OCI-LY1 (cell line): ENCODE results near the gene CCDC32.

ENCODE experiments used
- H2AFZ ChIP-seq: fragments of 200-600 bp; sonication (generic), shearing (Covaris generic); 2 replicates; pipeline ENCODE4 v1.6.0; 2014; ENCODE audit warnings: antibody characterized with exemption, mild to moderate bottlenecking, low read length
- H3F3A ChIP-seq: fragments of 200-600 bp; sonication (generic), shearing (Covaris generic); 2 replicates; pipeline ENCODE4 v1.6.0; 2014; ENCODE audit warnings: mild to moderate bottlenecking, antibody characterized with exemption, low read length, moderate library complexity; ENCODE audit not compliant: insufficient read depth
- H3K27ac ChIP-seq: fragments of 200-600 bp; sonication (generic); 2 replicates; pipeline ENCODE4 v1.5.1; 2014; ENCODE audit warnings: low read length, mixed run types, mild to moderate bottlenecking, low read depth; ENCODE audit not compliant: poor library complexity, severe bottlenecking
- H3K27me3 ChIP-seq: fragments of 200-600 bp; sonication (generic); 2 replicates; pipeline ENCODE4 v1.6.0; 2014; ENCODE audit warnings: antibody characterized with exemption, mild to moderate bottlenecking, low read length, moderate library complexity; ENCODE audit not compliant: insufficient read depth
- H3K36me3 ChIP-seq: fragments of 200-600 bp; sonication (generic); 2 replicates; pipeline ENCODE4 v1.6.1; 2014; ENCODE audit warnings: mild to moderate bottlenecking, antibody characterized with exemption, low read length, moderate library complexity, mixed read lengths; ENCODE audit not compliant: insufficient read depth
- H3K4me1 ChIP-seq: fragments of 200-600 bp; sonication (generic); 2 replicates; pipeline ENCODE4 v1.5.1; 2014; ENCODE audit warnings: mild to moderate bottlenecking, low read length, moderate library complexity; ENCODE audit not compliant: insufficient read depth, severe bottlenecking
- H3K4me2 ChIP-seq: fragments of 200-600 bp; sonication (generic), shearing (Covaris generic); 2 replicates; pipeline ENCODE4 v1.6.1; 2014; ENCODE audit warnings: low read length
- H3K4me3 ChIP-seq: fragments of 200-600 bp; sonication (generic); 2 replicates; pipeline ENCODE4 v1.5.1; 2014; ENCODE audit warnings: low read length, low read depth, mild to moderate bottlenecking, mixed read lengths; ENCODE audit not compliant: poor library complexity, severe bottlenecking
- H3K79me2 ChIP-seq: fragments of 200-600 bp; shearing (Covaris generic); 2 replicates; pipeline ENCODE4 v1.6.1; 2016; ENCODE audit warnings: mixed run types, low read length, mixed read lengths; ENCODE audit not compliant: insufficient read depth
- H3K9ac ChIP-seq: fragments of 200-600 bp; sonication (generic), shearing (Covaris generic); 2 replicates; pipeline ENCODE4 v1.6.1; 2014; ENCODE audit warnings: mild to moderate bottlenecking, low read length, mixed read lengths
- H3K9me2 ChIP-seq: fragments of 200-600 bp; sonication (generic), shearing (Covaris generic); 2 replicates; pipeline ENCODE4 v1.6.1; 2014; ENCODE audit warnings: low read depth, mild to moderate bottlenecking, low read length, mixed read lengths
- H3K9me3 ChIP-seq: fragments of 200-600 bp; shearing (Covaris generic); 2 replicates; pipeline ENCODE4 v1.6.1; 2014; ENCODE audit warnings: low read length, mixed read lengths
- H4K20me1 ChIP-seq: fragments of 200-600 bp; sonication (generic), shearing (Covaris generic); 2 replicates; pipeline ENCODE4 v1.6.0; 2016; ENCODE audit warnings: mild to moderate bottlenecking, low read length; ENCODE audit not compliant: insufficient read depth
- EZH2 ChIP-seq: fragments of 200-600 bp; sonication (generic), shearing (Covaris generic); IDR thresholded peaks from 2 replicates; pipeline ENCODE4 v1.8.0; 2017; ENCODE audit warnings: borderline replicate concordance, mixed run types, mild to moderate bottlenecking, antibody characterized with exemption, low read length, moderate library complexity, mixed read lengths
- TF ChIP-seq, protein P1 (sequence below): fragments of 200-600 bp; sonication (generic), shearing (Covaris generic); IDR thresholded peaks from 2 replicates; pipeline ENCODE4 v1.5.1; 2017; ENCODE audit warnings: mild to moderate bottlenecking, antibody characterized with exemption, low read length, moderate library complexity, mixed read lengths

CCDC32 gene

DNA sequence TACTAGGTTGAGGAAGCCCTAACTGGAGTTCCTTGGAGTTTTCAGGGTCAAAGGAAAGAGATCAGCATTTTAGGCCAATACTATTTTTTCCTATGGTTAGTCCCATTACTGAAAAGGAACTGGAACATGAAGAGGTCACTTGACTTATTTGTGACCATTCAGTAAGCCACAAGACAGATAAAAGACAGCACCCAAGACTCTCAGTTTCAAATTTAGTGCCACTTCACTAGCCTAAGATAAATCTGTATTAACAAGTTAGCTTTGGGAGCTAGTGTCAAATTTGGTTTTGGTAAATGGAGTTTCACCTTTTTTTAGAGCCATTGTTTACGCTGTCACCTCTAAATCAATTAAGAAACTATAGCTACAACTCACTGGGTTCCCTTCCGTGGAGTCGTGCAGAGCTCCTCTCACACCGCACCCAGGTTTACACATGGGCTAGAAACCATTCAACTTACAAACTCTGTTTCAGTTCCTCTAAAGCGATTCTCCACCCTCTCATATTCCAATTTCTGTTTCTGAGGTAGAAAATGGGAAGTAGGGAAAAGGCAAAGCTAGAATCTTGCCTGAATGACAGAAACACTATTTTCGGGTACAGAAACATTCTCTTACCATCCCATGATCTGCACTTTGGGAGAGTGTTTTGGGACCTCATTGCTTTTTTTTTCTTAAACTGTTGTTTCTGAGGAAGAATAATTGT, 14.4 kb downstream of the CCDC32 start:
- no peak for TF ChIP-seq EZH2
- TF ChIP-seq, protein P1, sequence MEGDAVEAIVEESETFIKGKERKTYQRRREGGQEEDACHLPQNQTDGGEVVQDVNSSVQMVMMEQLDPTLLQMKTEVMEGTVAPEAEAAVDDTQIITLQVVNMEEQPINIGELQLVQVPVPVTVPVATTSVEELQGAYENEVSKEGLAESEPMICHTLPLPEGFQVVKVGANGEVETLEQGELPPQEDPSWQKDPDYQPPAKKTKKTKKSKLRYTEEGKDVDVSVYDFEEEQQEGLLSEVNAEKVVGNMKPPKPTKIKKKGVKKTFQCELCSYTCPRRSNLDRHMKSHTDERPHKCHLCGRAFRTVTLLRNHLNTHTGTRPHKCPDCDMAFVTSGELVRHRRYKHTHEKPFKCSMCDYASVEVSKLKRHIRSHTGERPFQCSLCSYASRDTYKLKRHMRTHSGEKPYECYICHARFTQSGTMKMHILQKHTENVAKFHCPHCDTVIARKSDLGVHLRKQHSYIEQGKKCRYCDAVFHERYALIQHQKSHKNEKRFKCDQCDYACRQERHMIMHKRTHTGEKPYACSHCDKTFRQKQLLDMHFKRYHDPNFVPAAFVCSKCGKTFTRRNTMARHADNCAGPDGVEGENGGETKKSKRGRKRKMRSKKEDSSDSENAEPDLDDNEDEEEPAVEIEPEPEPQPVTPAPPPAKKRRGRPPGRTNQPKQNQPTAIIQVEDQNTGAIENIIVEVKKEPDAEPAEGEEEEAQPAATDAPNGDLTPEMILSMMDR, result no peak
- no peaks in the 10 kb centered on the region for H3K9me3 ChIP-seq
- H3K4me2 ChIP-seq, result no peak overlapping the region; the same call in 1 of the 2 replicates
- no peak overlapping the region for H3K27ac ChIP-seq
- no peak overlapping the region for H3K9ac ChIP-seq
- H3F3A ChIP-seq, result no peaks in the 10 kb centered on the region
- H3K9me2 ChIP-seq, result no peaks in the 10 kb centered on the region
- H3K79me2 ChIP-seq, result no peaks in the 10 kb centered on the region
- H4K20me1 ChIP-seq, result no peaks in the 10 kb centered on the region
- peaks cover 31% of the 10 kb centered on the region for H3K4me1 ChIP-seq
- H3K36me3 ChIP-seq, result peaks cover 12% of the 10 kb centered on the region
- H3K4me3 ChIP-seq, result no peak overlapping the region
- H3K27me3 ChIP-seq, result no peaks in the 10 kb centered on the region
- H2AFZ ChIP-seq, result no peak overlapping the region

DNA sequence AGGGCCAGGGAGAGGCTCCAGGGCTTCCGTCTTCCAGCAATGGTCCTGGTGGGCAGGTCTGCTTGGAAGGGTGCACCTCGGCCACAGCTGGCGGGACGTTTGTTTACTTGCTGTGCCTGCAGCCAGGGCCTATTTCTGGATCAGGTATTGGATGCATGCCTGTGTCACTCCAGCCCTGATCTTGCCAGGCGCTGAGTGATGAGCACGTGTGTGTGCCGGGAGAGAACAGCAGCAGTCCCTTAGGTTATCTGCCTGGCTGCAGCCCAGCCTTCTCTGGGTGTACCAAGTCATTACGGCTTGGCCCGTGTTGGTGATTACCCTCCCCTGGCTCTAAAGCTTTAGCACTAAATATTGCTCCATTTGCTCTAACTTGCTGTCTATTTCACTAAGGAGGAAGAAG, 14.9 kb downstream of the CCDC32 start:
- no peak overlapping the region for H3K27ac ChIP-seq
- H3K4me3 ChIP-seq, result no peak overlapping the region
- no peaks in the 10 kb centered on the region for H3K79me2 ChIP-seq
- TF ChIP-seq, protein P1, result no peak
- TF ChIP-seq EZH2, result no peak
- no peak overlapping the region for H3K9ac ChIP-seq
- no peak overlapping the region for H2AFZ ChIP-seq
- H3K36me3 ChIP-seq, result peaks cover 6% of the 10 kb centered on the region; the same call in 1 of the 2 replicates
- H4K20me1 ChIP-seq, result no peaks in the 10 kb centered on the region
- H3K27me3 ChIP-seq, result no peaks in the 10 kb centered on the region
- H3K9me2 ChIP-seq, result no peaks in the 10 kb centered on the region
- H3K9me3 ChIP-seq, result no peaks in the 10 kb centered on the region
- H3F3A ChIP-seq, result no peaks in the 10 kb centered on the region
- peaks cover 31% of the 10 kb centered on the region for H3K4me1 ChIP-seq
- H3K4me2 ChIP-seq, result no peak overlapping the region

DNA sequence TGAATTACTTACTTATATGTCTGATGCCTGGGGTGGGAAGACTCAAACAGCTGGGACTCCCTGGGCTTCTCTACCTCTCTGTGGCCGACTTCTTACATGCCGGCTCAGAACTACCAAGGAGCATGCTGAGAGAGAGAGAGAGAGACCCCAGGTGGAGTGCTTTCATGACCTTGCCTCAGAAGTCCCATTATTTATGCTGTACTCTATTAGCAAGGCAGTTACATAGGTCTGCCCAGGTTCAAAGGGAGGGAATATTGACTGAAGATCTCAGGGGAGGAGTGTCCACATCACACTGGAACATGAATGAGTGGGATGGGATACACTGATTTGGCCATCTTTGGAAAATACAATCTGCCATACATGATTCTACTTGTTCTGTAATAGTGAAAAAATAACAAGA, 16.2 kb downstream of the CCDC32 start:
- H2AFZ ChIP-seq, result no peak overlapping the region
- H3K27me3 ChIP-seq, result no peaks in the 10 kb centered on the region
- no peaks in the 10 kb centered on the region for H3K9me3 ChIP-seq
- H3K9me2 ChIP-seq, result no peaks in the 10 kb centered on the region
- no peak overlapping the region for H3K4me2 ChIP-seq
- H3K79me2 ChIP-seq, result no peaks in the 10 kb centered on the region
- no peak overlapping the region for H3K4me3 ChIP-seq
- peaks cover 27% of the 10 kb centered on the region for H3K4me1 ChIP-seq
- no peaks in the 10 kb centered on the region for H4K20me1 ChIP-seq
- H3K9ac ChIP-seq, result no peak overlapping the region
- H3F3A ChIP-seq, result no peaks in the 10 kb centered on the region
- no peak overlapping the region for H3K27ac ChIP-seq
- TF ChIP-seq, protein P1, result no peak
- TF ChIP-seq EZH2, result no peak
- H3K36me3 ChIP-seq, result peaks cover 4% of the 10 kb centered on the region; the same call in 1 of the 2 replicates
